Inflammatory macrophage treated with lipopolysaccharide for 4 hours (primary cell): ENCODE data around the gene LIN7A.
"Not testable (repeated sequence)": the region's sequence is repeated elsewhere in the genome, so short reads cannot be mapped to it uniquely, and the experiment has no call there.

ENCODE experiments used
- DNase-seq: peaks from one replicate; pipeline ENCODE4 v3.0.0-alpha.2; 2020

Gene LIN7A

DNA sequence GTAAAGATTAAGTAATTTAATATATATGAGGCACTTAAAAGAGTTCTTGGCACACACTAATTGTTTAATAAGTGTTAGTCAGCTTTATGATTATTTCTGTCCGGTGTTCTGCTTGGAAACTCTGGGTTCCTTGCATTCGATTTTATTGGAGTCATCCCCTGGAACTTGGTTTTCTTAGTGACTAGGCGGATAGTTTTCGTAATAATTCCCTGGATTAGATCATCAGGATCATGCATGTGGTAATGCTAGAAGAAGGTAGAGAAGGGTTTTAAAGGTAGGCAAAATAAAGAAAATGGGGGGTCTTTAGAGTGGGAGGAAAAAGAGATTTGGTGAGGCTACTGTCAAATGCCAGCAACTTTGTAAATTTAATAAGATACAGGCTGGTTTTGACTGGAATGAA is 132.6 kb downstream of the LIN7A start:
- DNase-seq = no peak

DNA sequence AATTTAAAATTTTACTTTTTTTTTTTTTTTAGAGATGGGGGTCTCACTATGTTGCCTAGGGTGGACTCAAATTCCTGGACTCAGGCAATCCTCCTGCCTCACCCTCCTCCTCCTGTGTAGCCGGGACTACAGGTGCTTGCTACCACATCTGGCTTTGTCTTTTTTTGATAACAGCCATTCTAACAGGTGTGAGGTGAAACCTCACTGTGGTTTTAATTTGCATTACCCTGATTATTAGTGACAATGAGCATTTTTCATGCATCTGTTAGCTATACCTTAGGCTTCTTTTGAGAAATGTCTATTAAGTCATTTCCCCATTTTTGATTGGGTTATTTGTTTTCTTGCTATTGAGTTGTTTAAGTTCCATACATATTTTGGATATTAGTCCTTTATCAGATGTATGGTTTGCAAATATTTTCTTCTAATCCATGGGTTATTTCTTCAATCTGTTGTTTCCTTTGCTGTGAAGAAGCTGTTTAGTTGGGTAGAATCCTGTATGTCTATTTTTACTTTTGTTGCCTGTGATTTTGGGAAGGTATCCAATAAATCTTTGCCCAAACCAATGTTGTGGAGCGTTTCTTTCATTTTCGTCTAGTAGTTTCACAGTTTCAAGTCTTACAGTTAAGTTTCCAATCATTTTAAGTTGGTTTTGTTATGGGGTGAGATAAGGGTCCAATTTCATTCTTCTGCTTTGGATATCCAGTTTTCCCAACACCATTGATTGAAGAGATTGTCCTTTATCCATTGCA is 134.9 kb downstream of the LIN7A start:
- no peak for DNase-seq

DNA sequence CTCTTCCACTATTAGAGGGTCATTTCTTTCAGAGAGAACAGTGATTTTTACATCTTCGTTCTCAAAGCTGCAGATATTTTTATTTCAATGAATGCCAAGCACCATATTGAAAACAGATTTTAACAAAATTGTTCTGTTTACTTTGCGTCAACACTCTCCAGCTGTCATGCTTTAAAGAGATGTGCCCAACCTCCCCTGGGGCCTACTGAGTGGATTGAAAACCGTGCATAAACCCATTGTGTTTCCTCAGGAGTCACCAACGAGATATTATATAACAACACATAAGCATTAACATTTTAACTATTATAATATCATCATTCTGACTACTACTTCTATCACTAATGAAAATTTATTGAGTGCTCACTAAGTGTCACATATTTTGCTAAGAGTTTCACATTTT is 139.5 kb downstream of the LIN7A start:
- DNase-seq = no peak

DNA sequence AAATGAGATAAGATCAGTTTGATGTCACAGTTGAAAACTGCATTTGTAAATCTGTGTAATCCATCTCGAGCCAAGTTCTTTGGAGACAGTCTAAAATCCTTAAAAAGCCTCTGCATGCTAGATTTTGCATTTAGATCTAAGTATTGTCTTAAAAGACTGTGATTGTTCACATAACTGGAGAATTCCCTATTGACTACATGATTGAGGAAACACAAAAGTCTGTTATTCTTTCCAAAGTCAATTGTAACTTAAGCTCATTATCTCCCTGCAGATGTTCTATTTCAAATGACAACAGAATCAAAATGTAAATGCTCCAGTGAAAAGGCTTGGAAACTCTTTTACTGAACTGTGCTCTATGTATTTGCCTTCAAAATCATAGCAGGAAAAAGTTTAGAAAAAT is 143.2 kb downstream of the LIN7A start:
- no peak for DNase-seq

DNA sequence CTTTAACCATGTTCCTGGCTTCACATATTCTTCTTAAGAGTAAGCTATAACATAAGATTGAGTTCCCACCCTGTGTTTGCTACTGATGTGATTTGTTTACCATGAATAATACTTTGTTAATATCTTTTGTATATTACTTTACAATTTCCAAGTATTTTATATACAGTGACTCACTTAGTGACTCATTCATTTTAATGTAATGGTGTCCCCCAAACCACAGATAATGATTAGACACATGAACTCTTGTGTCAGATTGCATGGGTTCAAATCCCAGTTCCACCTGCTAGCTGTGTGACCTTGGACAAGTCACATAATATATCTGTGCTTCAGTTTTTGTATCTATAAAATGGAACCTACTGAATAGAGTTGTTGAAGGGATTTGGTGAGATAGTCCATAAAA is 144.9 kb downstream of the LIN7A start:
- DNase-seq = no peak

DNA sequence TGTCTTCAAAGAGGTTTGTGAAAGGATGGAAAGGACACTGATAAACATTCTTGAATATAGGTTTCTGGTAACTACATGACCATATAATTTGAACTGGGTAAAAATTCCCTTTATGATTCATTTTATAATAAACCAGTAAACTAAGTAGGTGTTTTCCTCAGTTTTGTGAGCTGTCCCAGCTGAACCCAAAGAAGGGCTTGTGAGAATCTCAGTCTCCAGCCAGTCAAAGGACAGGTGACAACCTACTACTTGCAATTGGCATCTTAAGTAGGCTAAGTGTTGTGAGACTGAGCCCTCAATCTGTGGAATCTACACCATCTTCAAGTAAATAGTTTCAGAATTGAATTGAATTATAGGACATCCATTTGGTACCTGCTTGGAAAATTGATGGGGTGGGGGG is 145.9 kb downstream of the LIN7A start:
- no peak for DNase-seq

DNA sequence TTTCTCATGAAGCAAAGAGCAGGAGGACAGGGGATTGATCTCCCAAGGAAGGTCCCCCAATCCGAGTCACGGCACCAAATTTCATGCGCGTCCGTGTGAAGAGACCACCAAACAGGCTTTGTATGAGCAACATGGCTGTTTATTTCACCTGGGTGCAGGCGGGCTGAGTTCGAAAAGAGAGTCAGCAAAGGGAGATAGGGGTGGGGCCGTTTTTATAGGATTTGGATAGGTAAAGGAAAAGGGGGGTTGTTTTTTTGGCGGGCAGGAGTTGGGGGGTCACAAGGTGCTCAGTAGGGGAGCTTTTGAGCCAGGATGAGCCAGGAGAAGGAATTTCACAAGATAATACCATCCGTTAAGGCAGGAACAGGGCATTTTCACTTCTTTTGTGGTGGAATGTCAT is 149.3 kb downstream of the LIN7A start:
- not testable (repeated sequence) for DNase-seq

DNA sequence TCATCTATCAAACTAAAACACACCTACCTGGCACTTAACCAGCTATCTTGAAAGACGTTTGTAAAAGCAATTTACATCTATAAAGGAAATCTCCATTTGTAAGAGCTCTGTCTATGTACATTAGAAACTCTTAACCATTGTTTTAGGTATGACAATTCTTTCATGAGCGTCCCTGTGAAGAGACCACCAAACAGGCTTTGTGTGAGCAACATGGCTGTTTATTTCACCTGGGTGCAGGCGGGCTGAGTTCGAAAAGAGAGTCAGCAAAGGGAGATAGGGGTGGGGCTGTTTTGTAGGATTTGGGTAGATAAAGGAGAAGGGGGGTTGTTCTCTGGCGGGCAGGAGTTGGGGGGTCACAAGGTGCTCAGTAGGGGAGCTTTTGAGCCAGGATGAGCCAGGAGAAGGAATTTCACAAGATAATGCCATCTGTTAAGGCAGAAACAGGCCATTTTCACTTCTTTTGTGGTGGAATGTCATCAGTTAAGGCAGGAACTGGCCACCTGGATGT is 154.7 kb downstream of the LIN7A start:
- DNase-seq = not testable (repeated sequence)

DNA sequence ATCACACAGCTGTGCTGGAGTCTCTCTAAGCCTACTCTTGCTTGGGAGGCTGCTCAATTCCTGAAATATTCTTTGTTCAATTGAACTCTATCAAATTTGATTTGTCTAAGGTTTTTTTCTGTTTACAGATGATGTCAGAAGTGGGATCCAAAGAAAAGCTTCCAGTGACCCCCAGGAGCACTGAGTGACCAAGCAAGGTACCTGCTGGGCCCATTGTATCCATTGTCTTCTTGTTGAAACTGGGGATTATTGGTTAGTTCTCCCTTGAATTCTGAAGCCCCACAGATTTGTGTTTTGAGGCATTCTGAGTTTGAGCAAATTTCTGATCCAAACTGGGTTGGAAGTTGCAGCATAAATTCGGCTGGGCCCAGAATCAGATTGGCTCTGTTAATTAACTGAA is 156.4 kb downstream of the LIN7A start:
- DNase-seq = no peak

DNA sequence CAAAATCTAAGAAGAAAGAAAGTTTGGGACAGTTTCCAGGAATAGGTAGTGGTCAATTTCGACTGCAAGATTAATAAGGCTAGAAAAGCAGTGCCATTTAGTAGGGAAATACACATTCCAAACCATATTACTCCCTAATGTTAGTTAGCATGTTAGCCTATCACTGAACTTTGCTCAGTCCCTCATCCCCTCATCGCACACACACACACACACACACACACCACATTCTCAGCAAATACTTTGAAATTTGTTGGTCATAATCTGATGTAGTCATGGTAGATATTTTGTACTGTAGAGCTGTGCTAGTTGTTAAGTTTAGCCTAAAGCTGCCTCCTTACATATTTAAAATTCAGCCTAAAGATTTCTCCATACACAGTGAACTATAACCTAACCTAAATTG is 157.0 kb downstream of the LIN7A start:
- DNase-seq = no peak

DNA sequence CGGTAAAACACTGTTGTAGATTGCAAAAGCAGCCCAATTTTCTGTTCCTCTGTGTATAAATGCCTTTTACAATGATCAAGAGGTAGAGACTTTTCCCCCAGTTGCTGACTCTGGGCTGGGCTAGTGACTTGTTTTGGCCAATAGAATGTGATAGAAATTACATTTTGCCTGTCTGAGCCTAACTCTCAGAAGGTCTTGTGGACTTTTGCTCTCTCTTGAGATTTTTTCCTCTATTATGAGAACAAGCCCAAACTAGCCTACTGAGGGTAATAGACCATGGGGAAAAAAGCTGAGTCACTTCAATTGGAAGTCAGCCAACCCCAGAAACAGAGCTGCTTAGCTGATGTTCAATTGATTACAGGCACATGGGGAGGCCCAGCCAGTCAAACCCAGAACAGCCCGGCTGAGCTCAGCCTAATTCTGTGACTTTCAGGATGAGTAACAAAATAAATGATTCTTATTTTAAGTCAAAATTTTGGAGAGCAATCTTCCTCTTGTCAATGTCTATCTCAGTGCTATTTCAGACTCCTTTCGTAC is 159.7 kb downstream of the LIN7A start:
- DNase-seq = peak; percentile 3

DNA sequence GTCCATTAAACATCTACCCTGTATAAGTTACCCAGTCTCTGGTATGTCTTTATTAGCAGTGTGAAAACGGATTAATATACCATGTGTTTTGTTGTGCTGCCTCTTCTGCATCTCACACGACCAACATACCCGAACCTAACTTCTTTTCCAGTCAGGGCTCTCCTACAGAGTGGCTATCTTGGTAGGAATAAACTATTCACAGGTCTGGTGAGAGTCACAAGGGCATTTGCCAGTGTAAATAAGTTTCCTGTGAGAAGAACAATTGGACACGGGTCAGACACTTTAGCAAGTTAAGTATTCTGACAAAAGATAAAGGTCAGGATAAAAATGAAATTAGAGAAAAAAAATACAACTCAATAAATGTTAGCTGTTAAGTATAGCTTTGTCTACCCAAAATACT is 160.1 kb downstream of the LIN7A start:
- DNase-seq = no peak

DNA sequence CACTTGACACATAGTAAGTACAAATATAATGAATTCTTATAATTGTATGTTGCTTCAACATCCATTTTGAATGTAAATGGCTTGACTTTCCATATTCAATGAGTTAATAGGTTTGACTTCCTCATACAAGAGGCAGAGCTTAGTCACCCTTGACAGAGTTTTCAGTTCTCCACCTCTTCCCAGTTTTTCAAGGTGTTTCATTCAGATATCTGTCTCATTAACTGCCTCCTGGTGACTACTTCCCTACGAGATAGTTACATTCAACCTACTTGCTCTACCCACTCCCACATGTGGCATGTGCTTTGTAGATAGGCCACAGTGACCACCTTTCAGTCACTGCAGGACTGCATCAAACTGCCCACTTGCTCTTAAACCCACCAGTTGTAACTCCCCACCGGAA is 161.0 kb downstream of the LIN7A start:
- no peak for DNase-seq

DNA sequence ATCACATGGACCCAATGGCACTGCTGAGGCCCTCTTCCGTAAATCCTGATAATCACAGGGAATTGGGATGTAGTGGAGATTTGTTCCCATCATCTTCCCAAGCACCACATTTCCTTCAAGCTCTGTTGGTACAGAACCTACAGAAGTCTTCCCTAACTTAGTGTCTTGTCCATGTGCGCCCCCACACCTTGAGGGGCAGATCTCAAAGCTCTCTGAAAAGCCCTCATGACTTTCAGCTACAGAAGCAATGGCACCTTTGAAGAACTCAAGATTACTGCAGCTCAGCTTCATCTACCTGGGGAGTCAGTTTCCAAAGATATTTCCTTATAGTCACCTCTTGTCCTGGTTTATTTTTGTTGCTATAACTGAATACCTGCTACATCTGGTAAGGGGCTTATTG is 166.8 kb downstream of the LIN7A start:
- DNase-seq = no peak

DNA sequence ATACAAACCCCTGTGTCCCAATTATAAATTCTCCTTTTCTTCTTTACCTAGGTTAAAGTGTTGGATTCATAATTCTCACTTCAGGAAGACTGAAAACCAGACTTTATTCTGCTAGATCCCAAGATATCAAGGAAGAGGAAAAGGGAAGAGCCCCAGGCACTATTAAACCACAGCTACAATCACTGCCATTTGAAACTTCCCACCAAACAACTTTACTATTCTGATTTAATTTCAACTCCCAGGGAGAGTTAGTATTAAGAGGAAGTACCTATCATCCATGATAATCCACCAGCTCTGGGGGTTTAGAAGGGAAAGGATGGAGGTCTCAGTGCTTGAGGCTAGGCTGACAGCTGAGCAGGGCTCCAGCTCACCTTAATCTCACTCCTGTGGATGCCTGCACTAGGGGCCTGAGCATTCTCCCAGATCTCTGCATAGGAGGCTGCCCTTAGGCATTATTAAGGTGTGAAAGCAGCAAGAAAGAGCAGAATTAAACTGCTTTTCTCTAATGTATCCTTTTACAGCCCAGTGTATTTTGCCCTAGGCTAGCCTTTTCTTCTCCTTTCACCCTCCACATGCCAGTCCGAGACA is 168.1 kb downstream of the LIN7A start:
- no peak for DNase-seq

DNA sequence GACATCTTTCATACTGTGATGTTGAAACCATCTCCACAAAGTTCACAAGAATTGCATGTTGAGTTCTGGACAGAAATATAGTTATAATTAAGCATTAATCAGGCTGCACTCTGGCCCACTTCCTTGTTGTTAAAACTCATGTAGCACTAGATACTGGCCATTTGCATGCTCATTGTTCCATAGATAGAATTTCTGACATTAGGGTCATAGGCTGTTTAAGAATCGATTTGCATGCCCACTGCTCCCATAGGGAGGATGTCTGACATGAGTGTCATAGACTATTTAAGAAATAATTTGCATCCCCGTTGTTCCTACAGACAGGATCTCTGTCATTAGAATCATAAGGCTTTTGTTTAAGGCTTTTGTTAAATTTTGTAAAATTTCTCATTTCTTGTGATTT is 170.8 kb downstream of the LIN7A start:
- DNase-seq = no peak

DNA sequence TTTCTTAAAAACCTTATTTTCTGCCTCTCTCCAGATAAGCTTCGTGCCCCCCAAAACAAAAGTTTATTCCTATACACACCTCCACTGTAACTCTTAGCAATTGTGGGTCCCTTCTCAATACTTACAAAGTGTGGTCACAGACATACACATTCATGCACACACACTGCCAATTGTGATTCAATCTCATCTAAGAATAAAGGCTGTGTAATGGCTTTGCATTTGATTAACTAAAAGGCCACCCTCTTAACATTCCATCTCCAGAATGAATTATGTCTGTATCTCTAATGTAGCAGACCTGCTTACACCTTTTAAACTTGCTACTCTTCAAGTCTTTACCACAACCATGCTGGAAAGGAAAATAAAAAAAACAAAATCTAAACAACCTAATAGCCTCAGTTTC is 171.5 kb downstream of the LIN7A start:
- DNase-seq = no peak

DNA sequence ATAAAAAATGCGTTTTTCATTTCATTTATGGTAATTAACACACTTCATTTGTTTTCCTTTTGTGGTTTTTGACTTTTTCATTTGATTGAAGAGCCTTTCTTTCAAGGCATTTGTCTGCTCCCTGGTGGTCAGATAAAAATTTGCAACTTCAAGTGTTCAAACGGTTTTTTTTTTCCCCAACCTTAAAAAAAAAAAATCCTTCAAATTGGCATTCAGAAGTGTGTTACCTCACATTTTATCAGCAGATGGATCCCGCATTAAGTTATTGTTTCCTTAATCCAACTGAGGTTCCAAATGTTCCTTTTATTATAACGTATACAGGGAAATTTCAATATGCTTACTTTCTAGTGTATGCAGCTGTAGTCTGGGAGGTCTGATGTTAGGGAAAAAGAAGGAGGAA is 173.9 kb downstream of the LIN7A start:
- DNase-seq = peak; percentile 6

DNA sequence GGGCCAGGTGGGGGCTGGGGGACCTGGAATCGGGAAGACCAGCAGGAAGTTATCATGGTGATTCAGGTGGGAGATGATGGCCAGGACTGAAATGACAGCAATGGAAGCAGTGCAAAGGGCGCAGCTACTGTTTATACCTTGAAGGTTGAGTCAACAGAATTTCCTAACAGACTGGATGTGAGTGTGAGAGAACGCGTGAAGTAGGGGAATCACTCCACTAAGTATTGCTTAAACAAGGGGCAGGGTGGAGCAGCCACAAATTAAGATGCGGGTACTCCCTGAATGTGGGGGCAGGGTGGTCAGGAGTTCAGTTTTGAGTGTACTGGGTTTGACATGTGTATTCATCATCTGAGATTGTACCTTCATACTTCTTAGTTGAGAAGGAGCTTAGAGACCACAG is 175.9 kb downstream of the LIN7A start:
- no peak for DNase-seq

DNA sequence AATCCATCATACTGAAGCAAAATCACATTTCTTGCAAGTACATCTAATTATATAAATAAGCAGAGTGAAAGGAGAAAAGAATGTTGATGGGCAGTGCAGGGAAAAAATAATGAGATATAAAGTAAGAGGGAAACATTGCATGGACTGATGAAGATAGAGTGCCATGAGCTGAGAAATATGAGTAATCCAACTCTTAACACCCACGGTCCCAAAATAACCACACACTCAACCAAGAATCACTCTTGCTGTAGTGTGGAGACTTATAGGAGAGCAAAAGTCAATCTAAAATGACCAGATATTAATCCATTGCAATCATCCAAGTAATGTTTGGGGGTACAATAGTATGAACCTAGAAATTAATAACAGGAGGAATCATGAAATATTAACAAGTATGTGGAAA is 180.9 kb downstream of the LIN7A start:
- no peak for DNase-seq

DNA sequence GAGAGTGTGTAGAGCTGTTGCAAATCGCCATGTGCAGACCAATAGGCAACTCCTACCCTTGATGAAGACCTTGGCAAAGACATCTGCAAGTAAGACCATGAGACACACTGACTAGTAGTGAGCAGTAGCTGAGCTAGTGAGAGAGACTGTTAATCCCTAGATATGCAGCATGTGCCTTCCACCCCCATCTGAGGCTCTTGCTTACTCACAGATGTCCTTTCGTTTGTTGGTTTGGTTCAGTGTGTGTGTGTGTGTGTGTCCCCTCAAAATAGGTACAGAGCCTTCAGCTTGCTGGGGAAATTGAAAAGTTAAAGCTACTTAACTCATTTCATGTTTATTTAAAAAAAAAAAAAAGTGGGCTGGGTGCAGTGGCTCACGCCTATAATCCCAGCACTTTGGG is 183.5 kb downstream of the LIN7A start:
- DNase-seq = no peak

DNA sequence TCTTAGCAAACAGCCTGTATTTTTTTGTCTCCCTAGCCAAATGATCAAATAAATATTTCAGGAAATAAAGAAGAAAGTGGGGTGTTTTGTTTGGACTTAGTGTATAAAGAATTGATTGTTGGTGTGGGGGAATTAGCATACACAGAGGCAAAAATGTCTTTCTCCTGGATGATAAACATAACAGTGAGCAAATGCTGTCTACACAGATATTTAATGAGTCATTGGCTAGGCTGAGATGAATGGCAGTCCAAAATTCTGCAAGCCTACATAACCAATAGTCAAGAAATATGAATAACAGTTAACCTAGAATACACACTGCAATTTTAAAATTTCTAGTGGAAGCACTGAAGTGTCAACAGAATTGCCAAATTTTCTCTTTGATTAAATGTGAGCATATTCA is 185.3 kb downstream of the LIN7A start:
- DNase-seq = no peak

DNA sequence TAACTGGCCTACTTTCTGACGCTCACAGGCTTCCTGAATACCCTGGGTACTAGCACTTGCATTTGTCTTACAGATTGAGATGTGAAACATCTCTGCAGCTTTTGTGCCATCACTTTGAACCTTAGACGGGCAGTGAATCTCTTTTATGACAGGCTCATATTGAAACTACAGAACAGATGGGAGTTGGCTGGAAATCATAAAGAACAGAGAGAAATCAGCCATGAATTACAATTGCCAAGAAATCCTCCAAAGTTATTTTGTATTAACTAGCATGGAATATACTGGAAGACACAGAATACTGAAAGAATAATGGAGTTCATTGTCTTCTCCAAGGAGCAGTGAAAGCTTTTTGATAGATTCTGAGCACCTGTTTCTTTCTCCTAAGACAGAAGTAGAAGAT is 188.3 kb downstream of the LIN7A start:
- no peak for DNase-seq

DNA sequence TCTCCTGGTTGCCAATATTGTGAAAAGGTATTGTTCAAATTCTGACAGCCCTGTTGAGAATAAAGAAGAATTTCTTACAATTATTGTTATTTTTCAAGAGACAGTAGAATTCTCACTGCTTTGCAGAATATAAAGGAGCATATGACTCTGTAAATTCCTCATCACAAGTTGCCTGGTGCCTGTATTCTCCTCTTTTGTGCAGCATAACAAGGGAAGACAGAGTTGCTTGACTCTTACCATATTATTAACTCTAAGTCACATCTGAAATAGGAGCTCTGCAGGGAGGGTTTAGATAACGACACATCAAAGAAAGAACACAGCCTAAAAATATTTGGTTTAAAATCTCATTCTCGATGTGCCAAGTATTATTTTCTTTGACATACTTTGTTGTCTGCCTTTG is 189.9 kb downstream of the LIN7A start:
- no peak for DNase-seq
